ENCODE data around the gene CALB2. TPM values are rescaled to one million over a fixed set of nuclear protein-coding genes. Genes with fewer than 3 reads are reported as not detected.

The CALB2 gene
- total and polyA plus RNA-seq, 2 of the 4 experiments (the other 2 are of a cell fraction): 0.18 to 0.32 TPM

DNA sequence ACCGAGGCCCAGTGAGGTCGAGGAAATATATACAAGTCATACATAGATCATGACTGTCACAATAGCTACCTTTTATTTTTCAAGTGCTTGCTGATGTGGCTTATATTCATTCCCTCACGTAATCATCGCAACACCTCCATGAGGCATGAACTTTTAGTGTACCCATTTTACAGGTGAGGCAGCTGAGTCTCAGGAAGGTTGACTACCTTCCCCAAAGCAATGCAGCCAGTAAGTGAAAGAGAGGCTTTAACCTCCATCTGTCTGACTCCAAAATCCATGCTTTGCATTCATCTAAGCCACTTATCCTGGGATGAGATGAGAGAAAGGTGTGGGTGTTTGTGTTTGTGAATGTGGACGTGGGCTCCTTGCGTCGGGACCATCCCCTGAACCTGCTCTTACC, 30.8 kb downstream of the CALB2 start:
- Histone ChIP-seq H3K9ac (ENCODE audit: low read depth, low read length) (no peak overlapping the region), H3K4me2 (ENCODE audit: low read depth, low read length) (no peak overlapping the region), H4K5ac (ENCODE audit: low read depth, low read length) (no peak overlapping the region), H3K27me3 (ENCODE audit: control insufficient read depth, insufficient read depth, low read length) (peaks cover 2% of the 10 kb centered on the region; the same call in 1 of the 2 replicates), H3K79me1 (ENCODE audit: low read depth in 1 of 2, low read length in 2 of 2) (no peaks in the 10 kb centered on the region), H2AK9ac (replicated peaks; ENCODE audit: low read depth, low read length, poor library complexity) (no peak overlapping the region), H3K9me1 (ENCODE audit: insufficient read depth, low read length) (0 out of 2 replicates have a peak, but pooled peaks cover 5% of the 10 kb centered on the region), H2BK120ac (ENCODE audit: low read depth, low read length) (no peak overlapping the region), H4K8ac (ENCODE audit: low read depth in 2 of 2, low read length in 2 of 2) (no peak overlapping the region), H3K9me3 (ENCODE audit: control insufficient read depth, insufficient read depth, low read length) (no peaks in the 10 kb centered on the region), H2BK20ac (ENCODE audit: low read depth, low read length) (no peak overlapping the region), H2AFZ (replicated peaks; ENCODE audit: low read length, poor library complexity) (no peak overlapping the region), H4K91ac (ENCODE audit: insufficient read depth, low read depth, low read length) (no peak overlapping the region), H2BK5ac (ENCODE audit: low read depth, low read length, poor library complexity, severe bottlenecking) (no peak overlapping the region), H3K4me3 (ENCODE audit: insufficient read depth, low read depth, low read length) (no peak overlapping the region), H3K14ac (replicated peaks; ENCODE audit: low read depth, low read length) (no peak overlapping the region), H3K23ac (ENCODE audit: low read depth, low read length) (no peak overlapping the region), H3K4me1 (ENCODE audit: control insufficient read depth, insufficient read depth, low read length) (no peaks in the 10 kb centered on the region), H3K56ac (ENCODE audit: extremely low read depth, insufficient read depth, low read length) (no peak overlapping the region), H2AK5ac (ENCODE audit: low read depth, low read length) (no peak overlapping the region), H3K36me3 (ENCODE audit: control insufficient read depth, insufficient read depth, low read length) (no peaks in the 10 kb centered on the region), H3K4ac (ENCODE audit: low read depth, low read length) (no peak overlapping the region), H3K27ac (ENCODE audit: insufficient read depth, low read length) (no peak overlapping the region), H4K20me1 (ENCODE audit: insufficient read depth, low read length) (no peaks in the 10 kb centered on the region), H3K18ac (ENCODE audit: low read depth, low read length) (no peak overlapping the region), H2BK15ac (ENCODE audit: low read depth, low read length) (no peak overlapping the region)
- in situ Hi-C loops (cut with MboI; ENCODE audit: low sequenced_read_pairs): no loop called here
- ATAC-seq (ENCODE audit: low read depth): no peak
- dilution Hi-C loops (cut with HindIII; ENCODE audit: low sequenced_read_pairs, unreplicated experiment): no loop called here
- no peak for DNase-seq
- intact Hi-C loops (cut with micrococcal nuclease): no loop called here
- CTCF ChIA-PET: interaction anchor here (0.6 kb wide), 1 partner anchor 38 kb away, joined by 4 read pairs; no protein-coding TSS in a partner anchor
- WGBS, 2 experiments (ENCODE audit: extremely low coverage in 2 of 2, insufficient read length in 1 of 2): no CpG with 5 or more reads among the region's 7 CpGs
- POLR2A ChIA-PET (ENCODE audit: unreplicated experiment): no interaction called here
- BruUV-seq (replicated peaks): no TSS peak
- TF ChIP-seq RCOR1 (IDR thresholded peaks at IDR 0.05; ENCODE audit: insufficient replicate concordance, low read length): no peak
- no peak for TF ChIP-seq CHD1 (IDR thresholded peaks at IDR 0.05; ENCODE audit: low read depth, low read length)
- no peak for TF ChIP-seq MAZ (IDR thresholded peaks at IDR 0.05; ENCODE audit: borderline replicate concordance, low read depth, low read length)
- no peak for TF ChIP-seq POLR2A (IDR thresholded peaks at IDR 0.05; ENCODE audit: low read depth, low read length)
- no peak for TF ChIP-seq FOS (IDR thresholded peaks at IDR 0.05; ENCODE audit: low read depth, low read length)
- TF ChIP-seq BHLHE40 (IDR thresholded peaks at IDR 0.05; ENCODE audit: low read depth, low read length): no peak
- no peak for TF ChIP-seq SMC3 (IDR thresholded peaks at IDR 0.05; ENCODE audit: low read depth, low read length)
- TF ChIP-seq, protein P1, sequence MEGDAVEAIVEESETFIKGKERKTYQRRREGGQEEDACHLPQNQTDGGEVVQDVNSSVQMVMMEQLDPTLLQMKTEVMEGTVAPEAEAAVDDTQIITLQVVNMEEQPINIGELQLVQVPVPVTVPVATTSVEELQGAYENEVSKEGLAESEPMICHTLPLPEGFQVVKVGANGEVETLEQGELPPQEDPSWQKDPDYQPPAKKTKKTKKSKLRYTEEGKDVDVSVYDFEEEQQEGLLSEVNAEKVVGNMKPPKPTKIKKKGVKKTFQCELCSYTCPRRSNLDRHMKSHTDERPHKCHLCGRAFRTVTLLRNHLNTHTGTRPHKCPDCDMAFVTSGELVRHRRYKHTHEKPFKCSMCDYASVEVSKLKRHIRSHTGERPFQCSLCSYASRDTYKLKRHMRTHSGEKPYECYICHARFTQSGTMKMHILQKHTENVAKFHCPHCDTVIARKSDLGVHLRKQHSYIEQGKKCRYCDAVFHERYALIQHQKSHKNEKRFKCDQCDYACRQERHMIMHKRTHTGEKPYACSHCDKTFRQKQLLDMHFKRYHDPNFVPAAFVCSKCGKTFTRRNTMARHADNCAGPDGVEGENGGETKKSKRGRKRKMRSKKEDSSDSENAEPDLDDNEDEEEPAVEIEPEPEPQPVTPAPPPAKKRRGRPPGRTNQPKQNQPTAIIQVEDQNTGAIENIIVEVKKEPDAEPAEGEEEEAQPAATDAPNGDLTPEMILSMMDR (conservative IDR thresholded peaks at IDR 0.05; ENCODE audit: low read depth, low read length): no peak
- TF ChIP-seq RAD21 (IDR thresholded peaks at IDR 0.05; ENCODE audit: low read length): no peak
- TF ChIP-seq NFE2L2 (IDR thresholded peaks at IDR 0.05; ENCODE audit: low read depth, low read length): no peak
